HG03565 (cell line): ENCODE data around the gene ADCY10.
A peak's percentile ranks its signal among the peaks of the same experiment; 100 is the strongest.
"Not testable (repeated sequence)": the region's sequence is repeated elsewhere in the genome, so short reads cannot be mapped to it uniquely, and the experiment has no call there.

ENCODE experiments used
- ATAC-seq: cut with Tn5 transposase; IDR thresholded peaks from one replicate; pipeline ENCODE4 v1.9.1; 2021; ENCODE audit warnings: mild to moderate bottlenecking, moderate library complexity; ENCODE audit not compliant: unreplicated experiment

Gene ADCY10

DNA sequence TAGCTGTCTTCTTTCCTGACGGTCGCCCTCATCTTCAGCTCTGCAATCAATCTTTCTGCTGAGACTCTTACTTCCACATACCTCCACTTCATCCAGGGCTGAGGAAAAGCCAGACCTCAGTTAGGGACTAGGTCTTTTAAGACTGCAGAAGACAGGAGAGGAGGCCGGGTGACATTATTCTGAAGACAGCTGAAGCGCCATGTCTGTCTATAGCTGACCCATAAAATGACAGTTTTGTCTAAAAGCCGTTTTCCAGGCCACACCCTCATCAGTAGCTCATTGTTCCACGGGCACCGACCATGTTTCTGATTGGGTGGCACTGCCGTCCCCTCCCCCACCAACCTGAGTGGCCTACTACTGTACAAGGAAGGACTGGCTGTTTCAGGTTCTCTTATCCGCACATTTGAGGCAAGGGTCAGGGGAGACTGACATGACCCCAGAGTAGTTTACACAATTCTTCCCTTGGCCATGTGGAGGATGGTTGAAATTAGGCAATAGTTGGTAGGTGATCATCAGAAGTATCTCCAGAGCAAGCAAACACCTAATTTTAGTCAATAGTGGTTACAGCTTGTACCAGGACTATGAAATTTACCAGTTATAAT lies at the start of gene ADCY10:
ADCY10 (minus strand) TSS at position 240 of the 602 bp plus-strand sequence. CDS start 8,994 bp downstream, outside the sequence.
- ATAC-seq, result no peak

- ATAC-seq, result no peak
These were observed 43.8 kb upstream of the ADCY10 start for GRCh38 chr1:167957710-167958109.

GRCh38 chr1:167955915-167956314 lies 42.0 kb upstream of the ADCY10 start:
- no peak for ATAC-seq

DNA sequence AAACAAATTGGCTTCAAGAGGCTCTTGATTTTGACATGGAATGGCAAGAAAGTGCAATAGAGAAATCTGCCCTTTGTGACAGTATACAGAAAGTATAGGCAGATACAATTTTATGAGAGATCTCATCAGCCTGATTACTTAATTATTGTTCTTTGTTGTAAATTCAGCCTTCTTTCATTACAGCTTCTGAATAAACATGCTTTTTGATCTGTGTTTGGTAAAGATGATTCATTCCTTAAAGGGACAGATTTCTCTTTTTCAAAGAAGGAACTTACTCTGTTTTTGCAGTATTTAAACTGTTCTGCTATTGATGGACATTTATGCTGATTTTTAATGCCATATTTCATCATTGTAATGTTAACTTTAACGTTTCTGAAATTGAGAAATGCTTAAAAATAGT lies 36.6 kb upstream of the ADCY10 start:
- ATAC-seq, result no peak

GRCh38 chr1:167949785-167950184 lies 35.9 kb upstream of the ADCY10 start:
- no peak for ATAC-seq

DNA sequence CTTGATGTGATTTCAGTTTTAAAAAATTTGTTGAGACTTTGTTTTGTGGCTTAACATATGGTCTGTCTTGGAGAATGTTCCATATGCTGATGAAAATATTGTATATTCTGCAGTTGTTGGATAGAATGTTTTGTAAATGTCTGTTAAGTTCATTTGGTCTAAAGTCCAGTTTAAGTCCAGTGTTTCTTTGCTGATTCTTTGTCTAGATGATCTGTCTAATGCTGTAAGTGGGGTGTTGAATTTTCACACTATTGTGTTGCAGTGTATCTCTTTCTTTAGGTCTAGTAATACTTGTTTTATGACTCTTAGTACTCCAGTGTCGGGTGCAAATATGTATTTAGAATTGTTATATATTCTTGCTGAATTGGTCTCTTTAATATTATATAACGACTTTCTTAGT lies 33.8 kb upstream of the ADCY10 start:
- no peak for ATAC-seq

DNA sequence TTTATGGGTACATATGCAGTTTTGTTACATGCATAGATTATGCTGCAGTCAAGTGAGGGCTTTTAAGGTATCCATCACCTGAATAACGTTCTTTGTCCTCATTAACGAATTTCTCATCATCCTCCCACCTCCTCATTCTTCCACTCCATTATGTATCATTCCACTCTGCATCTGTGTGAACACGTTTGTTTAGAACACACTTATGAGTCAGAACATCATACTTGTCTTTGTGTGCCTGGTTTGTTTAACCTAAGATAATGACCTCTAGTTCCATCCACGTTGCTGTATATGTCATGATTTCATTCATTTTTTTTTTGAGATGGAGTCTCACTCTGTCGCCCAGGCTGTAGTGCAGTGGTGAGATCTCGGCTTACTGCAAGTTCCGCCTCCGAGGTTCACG lies 29.6 kb upstream of the ADCY10 start:
- no peak for ATAC-seq

DNA sequence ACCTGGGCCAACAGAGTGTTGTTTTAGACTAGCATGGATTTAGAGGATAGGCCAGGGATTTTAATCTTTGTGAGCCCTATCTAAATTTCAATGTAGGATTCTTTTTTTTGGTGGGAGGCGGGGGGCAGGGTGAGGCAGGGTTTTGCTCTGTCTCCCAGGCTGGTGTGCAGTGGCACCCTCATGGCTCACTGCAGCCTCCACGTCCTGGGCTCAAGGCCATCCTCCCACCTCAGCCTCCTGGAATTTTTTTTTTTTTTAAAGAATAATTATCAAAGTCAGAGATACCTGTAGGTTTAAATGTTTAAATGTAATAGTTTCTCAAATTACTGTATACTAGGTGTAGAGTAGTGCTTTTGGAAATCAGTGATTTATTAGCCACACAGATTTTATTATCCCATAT lies 26.3 kb upstream of the ADCY10 start:
- no peak for ATAC-seq

GRCh38 chr1:167938080-167938636 lies 24.2 kb upstream of the ADCY10 start:
- ATAC-seq, result no peak

DNA sequence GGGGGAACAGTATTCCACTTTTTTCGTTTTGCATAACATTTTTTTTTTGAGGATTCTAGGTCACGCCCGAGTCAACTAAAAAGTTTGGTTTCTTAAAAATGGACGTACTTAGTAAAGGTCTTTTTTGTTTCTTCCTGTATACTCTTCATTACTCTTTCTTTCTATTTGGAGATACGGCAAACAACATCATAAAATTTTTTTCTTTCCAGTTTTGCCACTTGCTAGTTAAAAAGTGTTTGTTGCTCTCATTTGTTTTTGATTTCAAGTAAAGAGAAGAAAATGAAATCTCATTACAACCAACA lies 23.7 kb upstream of the ADCY10 start:
- ATAC-seq, result no peak

GRCh38 chr1:167936930-167937708 lies 23.2 kb upstream of the ADCY10 start, which contains the start of gene MPC2:
Gene MPC2 (minus strand): TSS chr1:167937072. CDS start chr1:167935841, 1,231 bp downstream.
- ATAC-seq, result no peak

- peak; percentile 75 for ATAC-seq
These were observed 22.4 kb upstream of the ADCY10 start, which contains the start of gene DCAF6 for GRCh38 chr1:167936068-167936929. Gene DCAF6 (plus strand): TSS chr1:167936683. CDS start chr1:167936912, 229 bp downstream.

DNA sequence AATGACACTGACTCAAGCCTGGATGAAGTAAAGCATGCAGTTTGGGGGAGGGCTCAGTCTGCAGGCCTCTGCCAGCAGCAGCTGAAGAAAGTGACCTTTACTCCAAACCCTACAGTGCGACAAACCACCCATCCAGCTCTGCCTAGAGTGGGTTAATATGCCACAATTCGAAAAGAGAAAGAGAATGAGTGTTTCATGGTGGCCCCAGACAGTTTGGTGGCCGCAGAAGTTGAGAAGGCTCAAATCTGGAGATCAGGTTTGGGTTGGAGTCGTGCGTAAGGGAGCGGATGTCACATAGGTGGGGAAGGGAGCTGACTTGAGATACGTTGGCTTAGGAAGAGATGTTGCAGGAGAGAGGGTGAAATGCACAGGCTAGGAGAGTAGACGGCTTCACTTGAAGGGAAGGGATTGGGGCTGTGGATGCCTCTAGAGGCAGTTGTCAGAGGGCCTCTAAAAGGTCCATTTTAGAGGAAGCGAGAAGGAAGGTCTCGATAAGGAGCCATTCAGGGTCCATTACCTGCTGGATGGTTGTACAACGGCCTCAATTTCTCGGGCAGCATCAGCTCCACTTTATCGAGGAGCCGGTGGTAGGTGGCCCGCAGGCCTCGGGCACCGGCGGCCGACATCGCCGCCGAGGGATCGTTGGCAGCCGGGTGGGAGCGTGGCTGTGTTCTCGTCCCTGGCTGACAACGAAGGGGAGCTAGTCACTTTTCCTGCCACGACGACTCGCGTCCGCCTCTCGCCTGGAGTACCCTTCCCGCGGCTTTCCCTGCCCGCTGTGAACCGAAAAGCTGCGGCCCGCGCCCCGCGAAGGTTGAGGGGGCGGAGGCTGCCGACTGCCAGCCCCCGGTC lies 21.5 kb upstream of the ADCY10 start:
- peak; percentile 0 for ATAC-seq

- no peak for ATAC-seq
These were observed 20.7 kb upstream of the ADCY10 start for GRCh38 chr1:167934426-167935215.

- ATAC-seq, result no peak
These were observed 19.9 kb upstream of the ADCY10 start for GRCh38 chr1:167933788-167934187.

DNA sequence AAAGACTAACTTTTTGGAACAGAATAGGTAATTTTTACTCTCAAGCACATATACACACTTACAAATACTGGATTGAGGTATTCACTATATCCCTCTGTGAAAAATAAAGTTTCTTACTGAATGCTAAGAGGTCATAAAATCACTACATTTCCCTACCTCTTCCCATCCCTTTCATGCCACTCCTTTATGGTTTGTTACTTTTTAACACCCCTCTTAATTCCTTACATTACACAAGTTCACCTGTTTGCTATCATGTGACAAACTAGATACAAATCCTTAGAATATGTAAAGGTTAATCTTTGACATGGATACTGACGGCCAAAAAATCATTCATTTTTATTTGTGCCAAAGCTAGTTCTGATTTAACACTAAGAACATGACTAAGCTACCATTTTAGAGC lies 15.8 kb upstream of the ADCY10 start:
- no peak for ATAC-seq

- not testable (repeated sequence) for ATAC-seq
These were observed 15.0 kb upstream of the ADCY10 start for GRCh38 chr1:167928919-167929318.

- ATAC-seq, result no peak
These were observed 14.5 kb upstream of the ADCY10 start for GRCh38 chr1:167928457-167928852.

DNA sequence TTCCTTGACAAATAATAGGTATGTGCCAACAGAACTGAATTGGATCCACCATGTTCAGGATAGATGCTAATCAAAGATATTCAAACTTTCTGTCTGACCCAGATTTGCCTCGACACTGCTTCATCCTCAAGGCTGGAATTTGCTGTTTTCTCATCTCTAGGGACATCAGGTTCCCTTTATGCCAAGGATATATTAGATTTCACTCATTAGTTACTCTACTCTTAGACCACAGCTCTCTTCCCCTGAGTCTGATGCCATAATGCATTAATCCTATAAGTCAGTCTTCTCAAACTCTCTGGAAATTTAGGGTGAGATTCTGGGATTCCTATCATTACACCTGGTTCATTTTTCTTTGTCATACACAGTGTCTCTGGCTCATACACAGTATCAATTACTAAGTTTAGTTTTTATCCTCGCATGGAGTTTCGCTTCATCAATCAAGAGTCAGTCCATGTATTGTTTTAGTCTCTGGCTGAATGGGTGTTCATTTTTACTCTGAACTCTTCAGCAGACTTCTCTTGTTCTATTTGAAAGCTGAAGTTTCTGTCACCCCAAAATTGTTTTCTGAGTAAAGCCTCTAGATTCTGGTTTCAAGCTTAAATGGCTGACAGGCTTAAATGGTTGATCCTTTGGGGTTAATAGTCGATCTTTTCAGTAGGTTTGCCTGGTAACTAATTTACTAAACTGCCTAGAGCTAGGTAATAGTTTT lies 13.3 kb upstream of the ADCY10 start:
- ATAC-seq, result no peak
